Suprapubic skin (tissue), 4 donors: Measurements from ENCODE around the gene GNAZ. TPM values are rescaled to one million over a fixed set of nuclear protein-coding genes. Genes with fewer than 3 reads are reported as not detected.

Source experiments
- DNase-seq, 2 donors: peaks; one replicate each; pipeline ENCODE4 v3.0.0-alpha.2; 2019; ENCODE audit warnings: low spot score in 2 of 2
- H3K27ac ChIP-seq: fragments of 200-600 bp; sonication (generic); one replicate; pipeline ENCODE4 v1.5.1; 2019
- H3K27me3 ChIP-seq: fragments of 200-600 bp; sonication (generic); one replicate; pipeline ENCODE4 v1.5.1; 2019
- H3K36me3 ChIP-seq: fragments of 200-600 bp; sonication (generic); one replicate; pipeline ENCODE4 v1.5.1; 2019
- H3K4me1 ChIP-seq: fragments of 200-600 bp; sonication (generic); one replicate; pipeline ENCODE4 v1.5.1; 2019
- H3K4me3 ChIP-seq: fragments of 200-600 bp; sonication (generic); one replicate; pipeline ENCODE4 v1.5.1; 2019; ENCODE audit warnings: mild to moderate bottlenecking
- H3K9me3 ChIP-seq: fragments of 200-600 bp; sonication (generic); one replicate; pipeline ENCODE4 v1.5.1; 2019
- CTCF ChIP-seq, 2 donors: fragments of 200-600 bp in 1 of 2; fragments of 450-650 bp in 1 of 2; sonication (generic) in 1 of 2; IDR thresholded peaks; one replicate each; pipeline ENCODE4 v1.5.1; 2016 to 2019; ENCODE audit warnings: antibody characterized with exemption in 2 of 2, mild to moderate bottlenecking in 1 of 2, moderate library complexity in 1 of 2
- EP300 ChIP-seq: sonication (generic); formaldehyde crosslinking; IDR thresholded peaks from one replicate; pipeline ENCODE4 v1.6.1; 2017; ENCODE audit warnings: antibody characterized with exemption
- POLR2A ChIP-seq, 2 donors: fragments of 450-650 bp; IDR thresholded peaks; one replicate each; pipeline ENCODE4 v1.6.1; 2017; ENCODE audit warnings: antibody characterized with exemption in 2 of 2, mild to moderate bottlenecking in 2 of 2, moderate library complexity in 2 of 2
- POLR2AphosphoS5 ChIP-seq, 3 donors: sonication (generic); formaldehyde crosslinking; IDR thresholded peaks; one replicate each; pipeline ENCODE4 v1.6.1; 2017; ENCODE audit warnings: antibody characterized with exemption in 3 of 3
- WGBS: methylation state at CpG from one replicate; pipeline ENCODE4 v1.1.5; 2018; 5-methylcytosine and 5-hydroxymethylcytosine counted together
- total RNA-seq, 4 donors: library from RNA; depleted of rRNA; stranded (reverse); fragments of >200 nt; gene quantifications; one replicate each; pipeline ENCODE4 v1.1.0, GENCODE V29; 2016

The GNAZ gene
- total RNA-seq, 4 donors from 2014 or later: 2.1 to 5.8 (median 3.0) TPM

GRCh38 chr22:23110190-23110921, 40.0 kb downstream of the GNAZ start:
- Histone ChIP-seq H3K36me3 (no peaks in the 10 kb centered on the region), H3K4me3 (no peak overlapping the region), H3K4me1 (no peaks in the 10 kb centered on the region), H3K9me3 (no peaks in the 10 kb centered on the region), H3K27me3 (no peaks in the 10 kb centered on the region), H3K27ac (no peak overlapping the region)
- WGBS: 77% methylated on average over 10 of the region's 10 CpGs
- TF ChIP-seq POLR2A (IDR thresholded peaks at IDR 0.05) (no peak), EP300 (no peak)
- DNase-seq: no peak

GRCh38 chr22:23110922-23111527, 40.7 kb downstream of the GNAZ start:
- no peak for TF ChIP-seq POLR2AphosphoS5 (IDR thresholded peaks at IDR 0.05)
- no peak for TF ChIP-seq CTCF (IDR thresholded peaks at IDR 0.05)
- no peak for TF ChIP-seq EP300
- TF ChIP-seq POLR2A (IDR thresholded peaks at IDR 0.05): no peak
- 82% methylated on average over 10 of the region's 15 CpGs for WGBS
- Histone ChIP-seq H3K36me3 (no peaks in the 10 kb centered on the region), H3K4me3 (no peak overlapping the region), H3K27me3 (no peaks in the 10 kb centered on the region), H3K27ac (no peak overlapping the region), H3K9me3 (no peaks in the 10 kb centered on the region), H3K4me1 (no peaks in the 10 kb centered on the region)
- DNase-seq: no peak

DNA sequence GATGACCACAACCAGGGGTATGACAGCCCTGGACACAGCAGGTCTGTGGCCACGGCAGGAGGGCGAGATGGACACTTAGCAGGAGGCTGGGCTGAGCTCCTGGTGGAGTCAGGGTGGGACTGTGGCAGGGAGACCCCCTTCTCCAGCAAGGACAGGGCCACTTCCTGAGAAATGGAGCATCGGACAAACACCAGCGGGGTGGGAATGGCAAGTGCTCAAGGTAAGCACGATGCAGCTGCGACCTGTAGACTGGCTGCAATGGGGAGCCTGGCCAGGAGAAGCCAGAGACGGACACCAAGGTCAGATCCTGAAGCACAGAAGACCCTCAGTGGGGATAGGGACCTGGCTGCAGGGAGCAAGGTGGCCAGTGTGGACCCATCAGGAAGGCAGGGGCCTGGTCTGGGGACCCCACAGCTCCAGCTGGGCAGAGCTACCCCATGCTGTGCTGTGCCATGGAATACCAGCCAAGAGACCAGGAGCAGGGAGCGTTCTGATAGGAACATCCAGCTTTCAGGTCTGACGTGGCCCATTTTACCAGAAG, 42.2 kb downstream of the GNAZ start:
- H3K4me3 ChIP-seq: no peak overlapping the region
- 86% methylated on average over 7 of the region's 9 CpGs for WGBS
- no peaks in the 10 kb centered on the region for H3K9me3 ChIP-seq
- no peaks in the 10 kb centered on the region for H3K4me1 ChIP-seq
- TF ChIP-seq POLR2A (IDR thresholded peaks at IDR 0.05): no peak
- no peak for DNase-seq
- H3K27ac ChIP-seq: no peak overlapping the region
- H3K27me3 ChIP-seq: no peaks in the 10 kb centered on the region
- no peaks in the 10 kb centered on the region for H3K36me3 ChIP-seq

GRCh38 chr22:23113067-23113846, 42.9 kb downstream of the GNAZ start:
- H3K27ac ChIP-seq: no peak overlapping the region
- no peak for DNase-seq

DNA sequence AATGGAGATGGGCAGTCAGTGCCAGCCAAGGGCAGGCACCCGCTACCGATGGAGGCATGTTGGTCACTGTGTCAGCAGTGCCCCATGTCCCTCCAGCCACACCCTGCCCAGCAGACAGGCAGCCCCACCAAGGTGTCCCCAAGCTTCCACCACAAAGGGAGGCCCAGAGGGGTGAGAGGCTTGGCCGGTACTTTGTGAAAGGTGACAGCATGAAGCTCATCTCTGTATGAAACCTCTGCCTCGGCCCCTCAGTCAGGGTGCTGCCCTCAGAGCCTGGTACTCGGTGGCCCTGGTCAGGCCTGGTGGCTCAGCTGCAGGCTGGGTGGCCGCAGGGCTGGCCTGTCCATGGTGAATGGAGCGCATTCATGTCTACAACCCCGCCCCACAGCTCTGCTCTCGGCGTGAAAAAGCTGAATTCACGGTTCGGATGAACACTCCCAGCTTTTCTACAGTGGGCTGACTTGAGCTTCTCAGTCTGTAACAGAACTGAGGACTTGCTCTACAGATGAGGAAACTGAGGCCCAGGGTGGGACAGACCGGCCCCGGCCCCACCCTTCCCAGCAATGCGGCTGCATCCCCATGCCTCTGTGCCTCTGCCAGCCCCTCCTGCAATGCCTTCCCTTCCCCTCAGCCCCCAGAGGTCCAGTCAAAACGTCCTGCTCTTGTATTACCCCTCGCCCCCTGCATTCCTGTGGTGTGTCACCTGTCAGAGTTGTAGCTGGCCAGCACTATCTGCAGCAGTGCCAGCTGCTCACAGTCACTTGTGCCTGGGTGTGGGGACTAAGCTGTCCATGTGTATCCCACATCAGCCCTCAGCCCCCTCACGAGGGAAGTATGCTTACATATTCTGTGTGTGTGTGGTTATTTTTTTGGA, 43.8 kb downstream of the GNAZ start:
- WGBS: 82% methylated on average over 13 of the region's 18 CpGs
- no peaks in the 10 kb centered on the region for H3K36me3 ChIP-seq
- H3K9me3 ChIP-seq: no peaks in the 10 kb centered on the region
- TF ChIP-seq EP300 (no peak), POLR2AphosphoS5 (IDR thresholded peaks at IDR 0.05) (no peak), CTCF (IDR thresholded peaks at IDR 0.05) (no peak)
- H3K27me3 ChIP-seq: no peaks in the 10 kb centered on the region
- H3K4me3 ChIP-seq: no peak overlapping the region
- no peak overlapping the region for H3K27ac ChIP-seq
- no peak for DNase-seq
- no peaks in the 10 kb centered on the region for H3K4me1 ChIP-seq

More at GRCh38 chr22:23113067-23113846, 42.9 kb downstream of the GNAZ start:
- WGBS: 76% methylated on average over 12 of the region's 14 CpGs
- no peak for TF ChIP-seq CTCF (IDR thresholded peaks at IDR 0.05)
- TF ChIP-seq EP300: no peak
- TF ChIP-seq POLR2AphosphoS5 (IDR thresholded peaks at IDR 0.05): no peak
- no peak for TF ChIP-seq POLR2A (IDR thresholded peaks at IDR 0.05)
- no peaks in the 10 kb centered on the region for H3K36me3 ChIP-seq
- no peak overlapping the region for H3K4me3 ChIP-seq
- no peaks in the 10 kb centered on the region for H3K4me1 ChIP-seq
- no peaks in the 10 kb centered on the region for H3K27me3 ChIP-seq
- no peaks in the 10 kb centered on the region for H3K9me3 ChIP-seq
